Trophoblast cell (in vitro differentiated cells and primary cell): ENCODE measurements around the gene NOBOX.
"Not testable (repeated sequence)": the region's sequence is repeated elsewhere in the genome, so short reads cannot be mapped to it uniquely, and the experiment has no call there.

Source experiments
- DNase-seq, 2 donors: peaks; one replicate each; pipeline ENCODE4 v3.0.0-alpha.2; 2016
- H2AFZ ChIP-seq: 2 replicates; pipeline ENCODE4 v1.6.1; 2013; ENCODE audit warnings: low read length, moderate library complexity, mild to moderate bottlenecking; ENCODE audit not compliant: insufficient read depth, poor library complexity
- H2AK5ac ChIP-seq: 2 replicates; pipeline ENCODE4 v1.6.1; 2013; ENCODE audit warnings: mild to moderate bottlenecking, low read length
- H2BK120ac ChIP-seq: 2 replicates; pipeline ENCODE4 v1.6.1; 2013; ENCODE audit warnings: low read length, mild to moderate bottlenecking, moderate library complexity; ENCODE audit not compliant: insufficient read depth, poor library complexity
- H2BK12ac ChIP-seq: 2 replicates; pipeline ENCODE4 v1.6.1; 2013; ENCODE audit warnings: mild to moderate bottlenecking, low read length, moderate library complexity
- H2BK5ac ChIP-seq: 2 replicates; pipeline ENCODE4 v1.6.1; 2013; ENCODE audit warnings: low read length, low read depth, moderate library complexity, mild to moderate bottlenecking; ENCODE audit not compliant: poor library complexity
- H3K14ac ChIP-seq: 2 replicates; pipeline ENCODE4 v1.6.1; 2013; ENCODE audit warnings: mild to moderate bottlenecking, low read length
- H3K18ac ChIP-seq: 2 replicates; pipeline ENCODE4 v1.6.1; 2013; ENCODE audit warnings: mild to moderate bottlenecking, low read length
- H3K23ac ChIP-seq: 2 replicates; pipeline ENCODE4 v1.6.1; 2013; ENCODE audit warnings: low read length
- H3K27ac ChIP-seq: 2 replicates; pipeline ENCODE4 v1.5.1; 2013; ENCODE audit warnings: low read depth, mild to moderate bottlenecking, inconsistent platforms, low read length, moderate library complexity
- H3K27me3 ChIP-seq: 2 replicates; pipeline ENCODE4 v1.6.1; 2013; ENCODE audit warnings: inconsistent platforms, mild to moderate bottlenecking, low read length, moderate library complexity; ENCODE audit not compliant: insufficient read depth
- H3K36me3 ChIP-seq, 2 experiments: 1 replicate in 1 of 2; 2 replicates in 1 of 2; pipeline ENCODE4 v1.6.1; 2013; ENCODE audit warnings: low read length in 2 of 2, mild to moderate bottlenecking in 2 of 2, moderate library complexity in 1 of 2; ENCODE audit not compliant: insufficient read depth in 2 of 2, control insufficient read depth in 1 of 2
- H3K4ac ChIP-seq: 2 replicates; pipeline ENCODE4 v1.6.1; 2013; ENCODE audit warnings: low read depth, mild to moderate bottlenecking, low read length, moderate library complexity
- H3K4me1 ChIP-seq, 2 experiments: 1 replicate in 1 of 2; 2 replicates in 1 of 2; pipeline ENCODE4 v1.6.1; 2013; ENCODE audit warnings: low read length in 2 of 2, mild to moderate bottlenecking in 2 of 2, moderate library complexity in 1 of 2; ENCODE audit not compliant: insufficient read depth in 2 of 2, control insufficient read depth in 1 of 2
- H3K4me2 ChIP-seq: 2 replicates; pipeline ENCODE4 v1.6.1; 2013; ENCODE audit warnings: inconsistent platforms, mild to moderate bottlenecking, low read length, moderate library complexity
- H3K4me3 ChIP-seq: 2 replicates; pipeline ENCODE4 v1.5.1; 2013; ENCODE audit warnings: mild to moderate bottlenecking, low read depth, low read length, inconsistent platforms
- H3K79me1 ChIP-seq: one replicate; pipeline ENCODE4 v1.6.1; 2013; ENCODE audit warnings: low read length
- H3K79me2 ChIP-seq: 2 replicates; pipeline ENCODE4 v1.6.1; 2013; ENCODE audit warnings: low read length, mild to moderate bottlenecking; ENCODE audit not compliant: control insufficient read depth, insufficient read depth, poor library complexity
- H3K9ac ChIP-seq: 2 replicates; pipeline ENCODE4 v1.6.1; 2013; ENCODE audit warnings: mild to moderate bottlenecking, low read length
- H3K9me3 ChIP-seq: 2 replicates; pipeline ENCODE4 v1.6.1; 2013; ENCODE audit warnings: low read depth, mild to moderate bottlenecking, control low read depth, inconsistent platforms, low read length; ENCODE audit not compliant: insufficient read depth
- H4K12ac ChIP-seq: 2 replicates; pipeline ENCODE4 v1.6.1; 2013; ENCODE audit warnings: low read depth, mild to moderate bottlenecking, low read length, moderate library complexity
- H4K8ac ChIP-seq: 2 replicates; pipeline ENCODE4 v1.6.1; 2013; ENCODE audit warnings: low read depth, mild to moderate bottlenecking, low read length, moderate library complexity
- H4K91ac ChIP-seq: one replicate; pipeline ENCODE4 v1.6.1; 2013; ENCODE audit warnings: low read depth, mild to moderate bottlenecking, low read length, moderate library complexity
- WGBS: extraction: QIAGEN DNeasy Blood & Tissue Kit; methylation state at CpG from one replicate; pipeline ENCODE4 v1.1.7; 2013; ENCODE audit warnings: missing lambda C conversion rate; ENCODE audit not compliant: insufficient read length, insufficient coverage; ENCODE audit errors: extremely low coverage; 5-methylcytosine and 5-hydroxymethylcytosine counted together

NOBOX gene

DNA sequence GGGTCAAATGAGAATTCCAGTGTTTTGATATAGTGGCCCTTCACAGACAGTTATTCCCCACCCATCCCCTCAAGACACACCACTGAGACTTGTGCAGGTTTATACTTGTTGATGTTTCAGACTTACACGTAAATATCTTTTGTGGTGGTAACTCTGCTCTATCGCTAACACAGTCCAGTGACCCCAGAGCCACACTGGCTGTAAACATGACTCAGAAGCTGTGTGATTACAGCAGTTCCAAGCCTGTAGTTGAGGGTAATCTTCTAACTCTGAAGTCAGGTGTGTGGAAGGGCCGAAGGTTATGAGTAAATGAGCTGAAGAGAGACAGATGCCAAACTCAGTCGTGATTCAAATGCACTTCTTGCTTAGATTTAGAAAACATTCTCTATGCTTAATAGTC lies 19.4 kb downstream of the NOBOX start:
- peak; percentile 49 to 62 for DNase-seq
- Histone ChIP-seq H3K18ac (no peak overlapping the region), H3K9me3 (no peaks in the 10 kb centered on the region), H3K27ac (peak overlapping the region; percentile 57), H3K79me2 (no peaks in the 10 kb centered on the region), H3K9ac (no peak overlapping the region), H3K36me3 (peaks cover 8 to 14% of the 10 kb centered on the region in 2 experiments), H3K14ac (no peak overlapping the region), H2BK12ac (no peak overlapping the region), H2BK120ac (no peak overlapping the region), H3K27me3 (no peaks in the 10 kb centered on the region), H4K12ac (no peak overlapping the region), H3K4me1 (peaks cover 5 to 13% of the 10 kb centered on the region in 2 experiments), H4K8ac (no peak overlapping the region), H3K79me1 (peaks cover 2% of the 10 kb centered on the region), H3K4me2 (peak overlapping the region; percentile 46), H3K4me3 (no peak overlapping the region), H2AK5ac (no peak overlapping the region), H3K23ac (no peak overlapping the region), H4K91ac (no peak overlapping the region), H3K4ac (no peak overlapping the region), H2AFZ (no peak overlapping the region), H2BK5ac (no peak overlapping the region)
- no CpG with 5 or more reads among the region's 4 CpGs for WGBS

DNA sequence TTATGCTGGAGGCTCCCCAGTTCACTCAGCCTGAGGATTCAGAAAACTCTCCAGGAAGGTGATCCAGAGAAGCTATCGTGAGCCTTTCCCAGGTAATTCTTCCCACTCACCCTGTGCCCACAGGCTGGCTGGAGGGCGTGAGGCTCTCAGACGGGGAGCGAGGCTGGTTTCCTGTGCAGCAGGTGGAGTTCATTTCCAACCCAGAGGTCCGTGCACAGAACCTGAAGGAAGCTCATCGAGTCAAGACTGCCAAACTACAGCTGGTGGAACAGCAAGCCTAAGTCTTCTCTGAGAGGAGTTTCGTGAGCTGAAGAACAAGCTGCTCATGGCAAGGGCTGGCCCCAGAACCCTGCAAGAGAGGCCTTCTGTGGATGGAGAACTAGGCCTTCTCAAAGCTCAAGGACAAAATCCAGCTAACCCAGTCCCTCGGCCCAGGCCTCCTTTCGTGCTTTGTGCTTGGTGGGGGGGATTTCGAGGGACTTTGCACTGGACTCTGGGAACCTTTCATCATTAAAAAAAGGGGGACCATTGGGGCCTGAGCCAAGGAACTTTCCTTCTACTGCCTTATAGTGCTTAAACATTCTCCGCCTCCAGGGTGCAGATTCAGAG lies 23.6 kb downstream of the NOBOX start:
- Histone ChIP-seq H3K9me3 (peaks cover 3% of the 10 kb centered on the region), H3K18ac (no peak overlapping the region), H2AK5ac (no peak overlapping the region), H3K27ac (no peak overlapping the region), H3K4me2 (no peak overlapping the region), H3K79me1 (peaks cover 2% of the 10 kb centered on the region), H2BK5ac (no peak overlapping the region), H3K14ac (no peak overlapping the region), H2BK120ac (no peak overlapping the region), H2BK12ac (no peak overlapping the region), H4K12ac (no peak overlapping the region), H4K91ac (no peak overlapping the region), H3K79me2 (no peaks in the 10 kb centered on the region), H3K27me3 (no peaks in the 10 kb centered on the region), H3K36me3 (peaks cover 16 to 32% of the 10 kb centered on the region in 2 experiments), H3K4ac (no peak overlapping the region), H3K4me1 (peaks cover 4 to 6% of the 10 kb centered on the region in 2 experiments), H3K23ac (no peak overlapping the region), H3K9ac (no peak overlapping the region), H2AFZ (no peak overlapping the region), H4K8ac (no peak overlapping the region), H3K4me3 (no peak overlapping the region)
- no peak for DNase-seq
- WGBS = no CpG with 5 or more reads among the region's 11 CpGs

DNA sequence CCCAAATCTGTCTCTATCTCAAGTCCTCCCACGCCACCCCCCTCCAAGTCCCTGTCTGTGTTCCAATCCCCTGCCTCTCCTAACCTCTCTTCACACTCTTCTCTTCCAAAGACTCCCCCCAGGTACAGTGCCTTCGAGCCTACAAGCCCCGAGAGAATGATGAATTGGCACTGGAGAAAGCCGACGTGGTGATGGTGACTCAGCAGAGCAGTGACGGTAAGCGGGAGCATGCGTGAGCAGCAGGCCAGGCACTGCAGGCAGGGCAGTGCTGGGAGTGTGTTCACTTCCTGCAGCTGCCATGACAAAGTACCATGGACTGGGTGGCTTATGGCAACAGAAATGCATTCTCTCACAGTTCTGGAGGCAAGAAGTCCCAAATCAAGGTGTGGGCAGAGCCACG lies 24.8 kb downstream of the NOBOX start:
- no peaks in the 10 kb centered on the region for H3K79me2 ChIP-seq
- no peaks in the 10 kb centered on the region for H3K27me3 ChIP-seq
- WGBS = no CpG with 5 or more reads among the region's 9 CpGs
- peaks cover 16 to 32% of the 10 kb centered on the region in 2 experiments for H3K36me3 ChIP-seq
- H4K12ac ChIP-seq = no peak overlapping the region
- no peak overlapping the region for H3K4me3 ChIP-seq
- H2AFZ ChIP-seq = no peak overlapping the region
- H2BK120ac ChIP-seq = no peak overlapping the region
- no peaks in the 10 kb centered on the region for H3K79me1 ChIP-seq
- H2AK5ac ChIP-seq = no peak overlapping the region
- no peak overlapping the region for H3K27ac ChIP-seq
- no peak for DNase-seq
- no peak overlapping the region for H3K9ac ChIP-seq
- H3K4me1 ChIP-seq = no peaks in the 10 kb centered on the region
- no peak overlapping the region for H4K91ac ChIP-seq
- no peak overlapping the region for H3K4me2 ChIP-seq
- no peak overlapping the region for H4K8ac ChIP-seq
- H3K18ac ChIP-seq = no peak overlapping the region
- H3K14ac ChIP-seq = no peak overlapping the region
- no peak overlapping the region for H3K23ac ChIP-seq
- no peak overlapping the region for H2BK5ac ChIP-seq
- peaks cover 3% of the 10 kb centered on the region for H3K9me3 ChIP-seq
- no peak overlapping the region for H2BK12ac ChIP-seq
- H3K4ac ChIP-seq = no peak overlapping the region

DNA sequence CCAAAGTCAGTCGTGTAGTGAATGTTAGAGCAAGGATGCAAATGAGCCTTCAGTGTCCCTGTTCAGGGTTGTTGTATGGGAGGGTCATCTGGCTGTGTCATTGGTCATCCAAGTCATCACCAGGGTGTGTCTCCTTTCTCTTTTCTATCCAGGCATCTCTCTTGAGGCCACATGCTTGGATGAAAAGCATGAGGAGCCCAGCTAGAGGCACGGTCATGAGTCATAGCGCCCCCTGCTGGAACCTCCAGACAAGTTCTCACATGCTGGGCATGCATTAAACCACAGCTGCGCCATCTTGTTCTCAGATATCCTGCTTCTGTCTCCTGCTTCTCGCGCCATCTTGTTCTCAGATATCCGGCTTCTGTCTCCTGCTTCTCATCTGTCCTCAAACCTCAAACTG lies 34.3 kb downstream of the NOBOX start:
- H2AFZ ChIP-seq, H4K91ac ChIP-seq, H3K4me1 ChIP-seq, H3K4me2 ChIP-seq, H2BK5ac ChIP-seq, DNase-seq, H4K12ac ChIP-seq, H3K18ac ChIP-seq, H4K8ac ChIP-seq, H2BK12ac ChIP-seq, H2BK120ac ChIP-seq, H3K4ac ChIP-seq, H3K4me3 ChIP-seq, H3K79me2 ChIP-seq, H3K14ac ChIP-seq, H3K36me3 ChIP-seq, H3K9me3 ChIP-seq, H2AK5ac ChIP-seq, H3K27me3 ChIP-seq, H3K23ac ChIP-seq, H3K27ac ChIP-seq, H3K9ac ChIP-seq, H3K79me1 ChIP-seq: not testable (repeated sequence)
- no CpG with 5 or more reads among the region's 7 CpGs for WGBS
